Activated T-cell treated with anti-CD3 and anti-CD28 coated beads, Interleukin-2, amount 50 U/mL, for 24 hours (primary cell): ENCODE data around the gene CHL1.

Experiments
- DNase-seq: peaks from one replicate; pipeline ENCODE4 v3.0.0-alpha.2; 2020
- H3K27ac Mint-ChIP-seq: 2 replicates; pipeline ENCODE4 v1.8.0; 2020; ENCODE audit warnings: mild to moderate bottlenecking, mixed read lengths
- H3K27me3 Mint-ChIP-seq: 2 replicates; pipeline ENCODE4 v1.8.0; 2020; ENCODE audit warnings: mixed read lengths
- H3K36me3 Mint-ChIP-seq: 2 replicates; pipeline ENCODE4 v1.8.0; 2020; ENCODE audit warnings: low read depth, mixed read lengths
- H3K4me1 Mint-ChIP-seq: 2 replicates; pipeline ENCODE4 v1.8.0; 2020; ENCODE audit warnings: low read depth, mixed read lengths
- H3K4me3 Mint-ChIP-seq: 2 replicates; pipeline ENCODE4 v1.8.0; 2020; ENCODE audit warnings: mild to moderate bottlenecking, moderate library complexity, mixed read lengths
- H3K9me3 Mint-ChIP-seq: 2 replicates; pipeline ENCODE4 v1.8.0; 2020; ENCODE audit warnings: mixed read lengths

CHL1 gene

GRCh38 chr3:324423-324822, 127.9 kb downstream of the CHL1 start:
- no peak for DNase-seq
- H3K9me3 Mint-ChIP-seq: no peaks in the 10 kb centered on the region
- no peaks in the 10 kb centered on the region for H3K36me3 Mint-ChIP-seq
- H3K4me3 Mint-ChIP-seq: no peak overlapping the region
- no peak overlapping the region for H3K27ac Mint-ChIP-seq
- H3K4me1 Mint-ChIP-seq: no peaks in the 10 kb centered on the region
- H3K27me3 Mint-ChIP-seq: no peaks in the 10 kb centered on the region

GRCh38 chr3:325495-325894, 128.9 kb downstream of the CHL1 start:
- H3K4me1 Mint-ChIP-seq: no peaks in the 10 kb centered on the region
- DNase-seq: no peak
- no peak overlapping the region for H3K27ac Mint-ChIP-seq
- no peaks in the 10 kb centered on the region for H3K9me3 Mint-ChIP-seq
- no peaks in the 10 kb centered on the region for H3K27me3 Mint-ChIP-seq
- H3K4me3 Mint-ChIP-seq: no peak overlapping the region
- H3K36me3 Mint-ChIP-seq: no peaks in the 10 kb centered on the region

GRCh38 chr3:330494-331115, 134.0 kb downstream of the CHL1 start:
- Mint-ChIP-seq H3K36me3 (no peaks in the 10 kb centered on the region), H3K4me3 (no peak overlapping the region), H3K27me3 (no peaks in the 10 kb centered on the region), H3K9me3 (no peaks in the 10 kb centered on the region), H3K4me1 (no peaks in the 10 kb centered on the region), H3K27ac (no peak overlapping the region)
- DNase-seq: no peak

GRCh38 chr3:331881-332280, 135.3 kb downstream of the CHL1 start:
- Mint-ChIP-seq H3K9me3 (no peaks in the 10 kb centered on the region), H3K27ac (no peak overlapping the region), H3K36me3 (no peaks in the 10 kb centered on the region), H3K4me1 (no peaks in the 10 kb centered on the region), H3K27me3 (no peaks in the 10 kb centered on the region), H3K4me3 (no peak overlapping the region)
- DNase-seq: no peak

GRCh38 chr3:332701-333100, 136.1 kb downstream of the CHL1 start:
- Mint-ChIP-seq H3K27ac (no peak overlapping the region), H3K27me3 (no peaks in the 10 kb centered on the region), H3K9me3 (no peaks in the 10 kb centered on the region), H3K4me3 (no peak overlapping the region), H3K4me1 (no peaks in the 10 kb centered on the region), H3K36me3 (no peaks in the 10 kb centered on the region)
- no peak for DNase-seq

GRCh38 chr3:335240-335639, 138.7 kb downstream of the CHL1 start:
- Mint-ChIP-seq H3K4me3 (no peak overlapping the region), H3K9me3 (no peaks in the 10 kb centered on the region), H3K27me3 (no peaks in the 10 kb centered on the region), H3K36me3 (no peaks in the 10 kb centered on the region), H3K4me1 (no peaks in the 10 kb centered on the region), H3K27ac (no peak overlapping the region)
- no peak for DNase-seq

- Mint-ChIP-seq H3K4me1 (no peaks in the 10 kb centered on the region), H3K36me3 (no peaks in the 10 kb centered on the region), H3K9me3 (no peaks in the 10 kb centered on the region), H3K4me3 (no peak overlapping the region), H3K27me3 (no peaks in the 10 kb centered on the region), H3K27ac (no peak overlapping the region)
- no peak for DNase-seq
Measured at GRCh38 chr3:339351-339750, 142.8 kb downstream of the CHL1 start.

- no peaks in the 10 kb centered on the region for H3K27me3 Mint-ChIP-seq
- no peaks in the 10 kb centered on the region for H3K36me3 Mint-ChIP-seq
- H3K4me3 Mint-ChIP-seq: no peak overlapping the region
- no peaks in the 10 kb centered on the region for H3K9me3 Mint-ChIP-seq
- DNase-seq: no peak
- H3K4me1 Mint-ChIP-seq: no peaks in the 10 kb centered on the region
- H3K27ac Mint-ChIP-seq: no peak overlapping the region
Measured at GRCh38 chr3:341998-342397, 145.4 kb downstream of the CHL1 start.

GRCh38 chr3:346186-346585, 149.6 kb downstream of the CHL1 start:
- H3K4me1 Mint-ChIP-seq: no peaks in the 10 kb centered on the region
- H3K36me3 Mint-ChIP-seq: no peaks in the 10 kb centered on the region
- H3K27me3 Mint-ChIP-seq: no peaks in the 10 kb centered on the region
- no peaks in the 10 kb centered on the region for H3K9me3 Mint-ChIP-seq
- no peak overlapping the region for H3K4me3 Mint-ChIP-seq
- no peak for DNase-seq
- H3K27ac Mint-ChIP-seq: no peak overlapping the region

GRCh38 chr3:347581-347980, 151.0 kb downstream of the CHL1 start:
- DNase-seq: no peak
- Mint-ChIP-seq H3K36me3 (no peaks in the 10 kb centered on the region), H3K27me3 (no peaks in the 10 kb centered on the region), H3K9me3 (no peaks in the 10 kb centered on the region), H3K4me3 (no peak overlapping the region), H3K27ac (no peak overlapping the region), H3K4me1 (no peaks in the 10 kb centered on the region)

GRCh38 chr3:350871-351371, 154.4 kb downstream of the CHL1 start:
- Mint-ChIP-seq H3K4me3 (no peak overlapping the region), H3K27ac (no peak overlapping the region), H3K27me3 (no peaks in the 10 kb centered on the region), H3K4me1 (no peaks in the 10 kb centered on the region), H3K9me3 (no peaks in the 10 kb centered on the region), H3K36me3 (no peaks in the 10 kb centered on the region)
- DNase-seq: no peak

- Mint-ChIP-seq H3K9me3 (no peaks in the 10 kb centered on the region), H3K36me3 (no peaks in the 10 kb centered on the region), H3K4me3 (no peak overlapping the region), H3K4me1 (no peaks in the 10 kb centered on the region), H3K27ac (no peak overlapping the region), H3K27me3 (no peaks in the 10 kb centered on the region)
- no peak for DNase-seq
Measured at GRCh38 chr3:352599-352998, 156.0 kb downstream of the CHL1 start.

GRCh38 chr3:353191-353739, 156.7 kb downstream of the CHL1 start:
- DNase-seq: no peak
- H3K36me3 Mint-ChIP-seq: no peaks in the 10 kb centered on the region
- H3K9me3 Mint-ChIP-seq: no peaks in the 10 kb centered on the region
- H3K27me3 Mint-ChIP-seq: no peaks in the 10 kb centered on the region
- no peaks in the 10 kb centered on the region for H3K4me1 Mint-ChIP-seq
- H3K27ac Mint-ChIP-seq: no peak overlapping the region
- no peak overlapping the region for H3K4me3 Mint-ChIP-seq

- no peaks in the 10 kb centered on the region for H3K9me3 Mint-ChIP-seq
- H3K27ac Mint-ChIP-seq: no peak overlapping the region
- H3K4me3 Mint-ChIP-seq: no peak overlapping the region
- no peaks in the 10 kb centered on the region for H3K27me3 Mint-ChIP-seq
- H3K36me3 Mint-ChIP-seq: no peaks in the 10 kb centered on the region
- no peaks in the 10 kb centered on the region for H3K4me1 Mint-ChIP-seq
- no peak for DNase-seq
Measured at GRCh38 chr3:354432-354831, 157.9 kb downstream of the CHL1 start.

GRCh38 chr3:355622-356021, 159.1 kb downstream of the CHL1 start:
- DNase-seq: no peak
- H3K36me3 Mint-ChIP-seq: no peaks in the 10 kb centered on the region
- no peak overlapping the region for H3K4me3 Mint-ChIP-seq
- no peaks in the 10 kb centered on the region for H3K4me1 Mint-ChIP-seq
- H3K9me3 Mint-ChIP-seq: no peaks in the 10 kb centered on the region
- H3K27me3 Mint-ChIP-seq: no peaks in the 10 kb centered on the region
- H3K27ac Mint-ChIP-seq: no peak overlapping the region

- no peaks in the 10 kb centered on the region for H3K4me1 Mint-ChIP-seq
- no peaks in the 10 kb centered on the region for H3K27me3 Mint-ChIP-seq
- H3K4me3 Mint-ChIP-seq: no peak overlapping the region
- no peak overlapping the region for H3K27ac Mint-ChIP-seq
- H3K36me3 Mint-ChIP-seq: no peaks in the 10 kb centered on the region
- DNase-seq: no peak
- no peaks in the 10 kb centered on the region for H3K9me3 Mint-ChIP-seq
Measured at GRCh38 chr3:356952-357351, 160.4 kb downstream of the CHL1 start.
